BE2C (cell line): ENCODE results near the gene RNF149.
"Not testable (repeated sequence)": the region's sequence is repeated elsewhere in the genome, so short reads cannot be mapped to it uniquely, and the experiment has no call there.

Source experiments
- DNase-seq: peaks from one replicate; pipeline ENCODE4 v3.0.0-alpha.2; 2020
- H3K27me3 ChIP-seq: fragments of 250-450 bp; sonication (Bioruptor Pico); 2 replicates; pipeline ENCODE4 v1.5.1; 2020; ENCODE audit warnings: mild to moderate bottlenecking
- H3K36me3 ChIP-seq: fragments of 250-450 bp; sonication (Bioruptor Pico); 2 replicates; pipeline ENCODE4 v1.5.1; 2020; ENCODE audit warnings: mild to moderate bottlenecking
- H3K4me1 ChIP-seq: fragments of 250-450 bp; sonication (Bioruptor Pico); 2 replicates; pipeline ENCODE4 v1.5.1; 2020
- H3K4me3 ChIP-seq: 2 replicates; pipeline ENCODE4 v1.5.1; 2011; ENCODE audit warnings: low read depth, low read length
- H3K9me3 ChIP-seq: fragments of 250-450 bp; sonication (Bioruptor Pico); 2 replicates; pipeline ENCODE4 v1.5.1; 2020
- TF ChIP-seq, protein P1 (sequence below): IDR thresholded peaks from 2 replicates; pipeline ENCODE4 v1.5.1; 2012; ENCODE audit warnings: mild to moderate bottlenecking, low read depth, low read length

Gene RNF149

DNA sequence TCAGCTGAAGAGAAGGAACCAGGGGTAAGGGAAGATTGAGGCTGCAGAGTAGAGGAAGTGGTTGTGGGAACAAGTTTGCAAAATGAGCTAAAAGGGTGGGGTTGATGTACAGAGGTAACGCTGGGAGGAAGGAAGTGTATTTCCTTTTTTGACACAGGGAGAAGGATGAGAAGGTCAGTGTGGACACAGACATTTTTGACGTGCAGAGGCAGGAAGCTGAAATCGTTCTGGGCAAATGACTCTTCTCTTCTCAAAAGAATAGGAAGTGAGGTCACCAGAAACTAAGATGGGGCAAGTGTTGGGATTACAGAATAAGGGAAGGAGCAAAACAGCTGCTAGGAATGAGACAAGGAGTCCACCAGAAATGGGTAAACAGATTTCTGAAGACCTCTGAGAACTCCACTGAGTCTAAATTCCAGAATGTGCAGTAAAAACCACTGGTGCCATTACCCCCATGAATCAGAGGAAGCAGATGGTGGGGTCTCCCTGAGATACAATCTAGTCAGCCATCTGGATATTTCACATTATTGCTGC, 20.0 kb upstream of the RNF149 start:
- DNase-seq: no peak
- Histone ChIP-seq H3K27me3 (no peaks in the 10 kb centered on the region), H3K36me3 (no peaks in the 10 kb centered on the region), H3K4me3 (no peak overlapping the region), H3K9me3 (no peaks in the 10 kb centered on the region), H3K4me1 (no peaks in the 10 kb centered on the region)
- TF ChIP-seq, protein P1, sequence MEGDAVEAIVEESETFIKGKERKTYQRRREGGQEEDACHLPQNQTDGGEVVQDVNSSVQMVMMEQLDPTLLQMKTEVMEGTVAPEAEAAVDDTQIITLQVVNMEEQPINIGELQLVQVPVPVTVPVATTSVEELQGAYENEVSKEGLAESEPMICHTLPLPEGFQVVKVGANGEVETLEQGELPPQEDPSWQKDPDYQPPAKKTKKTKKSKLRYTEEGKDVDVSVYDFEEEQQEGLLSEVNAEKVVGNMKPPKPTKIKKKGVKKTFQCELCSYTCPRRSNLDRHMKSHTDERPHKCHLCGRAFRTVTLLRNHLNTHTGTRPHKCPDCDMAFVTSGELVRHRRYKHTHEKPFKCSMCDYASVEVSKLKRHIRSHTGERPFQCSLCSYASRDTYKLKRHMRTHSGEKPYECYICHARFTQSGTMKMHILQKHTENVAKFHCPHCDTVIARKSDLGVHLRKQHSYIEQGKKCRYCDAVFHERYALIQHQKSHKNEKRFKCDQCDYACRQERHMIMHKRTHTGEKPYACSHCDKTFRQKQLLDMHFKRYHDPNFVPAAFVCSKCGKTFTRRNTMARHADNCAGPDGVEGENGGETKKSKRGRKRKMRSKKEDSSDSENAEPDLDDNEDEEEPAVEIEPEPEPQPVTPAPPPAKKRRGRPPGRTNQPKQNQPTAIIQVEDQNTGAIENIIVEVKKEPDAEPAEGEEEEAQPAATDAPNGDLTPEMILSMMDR: no peak

DNA sequence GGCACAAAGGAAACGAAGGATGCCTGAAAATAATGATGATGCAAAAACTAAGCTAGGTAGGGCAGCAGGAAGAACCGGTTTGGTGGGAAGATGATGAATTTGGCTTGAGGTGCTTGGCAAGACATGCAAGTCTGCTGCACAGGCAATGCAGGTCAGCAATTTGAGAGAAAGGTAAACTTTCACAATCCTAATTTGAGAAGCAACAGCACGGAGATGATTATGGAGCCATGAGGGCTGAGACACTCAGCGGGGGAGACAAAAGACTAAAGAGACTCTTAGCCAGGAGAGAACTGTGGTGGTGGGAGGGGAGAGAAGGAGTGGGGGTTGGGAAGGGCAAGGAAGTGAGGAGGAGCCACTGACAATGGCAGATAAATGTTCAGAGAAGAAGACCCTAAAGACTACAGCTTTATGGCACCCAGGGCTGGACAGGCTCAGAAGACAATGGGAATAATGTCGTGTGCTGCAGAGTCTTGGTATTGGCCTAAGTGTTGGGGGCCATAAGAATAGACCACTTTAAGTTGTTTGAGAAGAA, 19.4 kb upstream of the RNF149 start:
- TF ChIP-seq, protein P1: no peak
- Histone ChIP-seq H3K36me3 (no peaks in the 10 kb centered on the region), H3K27me3 (no peaks in the 10 kb centered on the region), H3K9me3 (no peaks in the 10 kb centered on the region), H3K4me3 (no peak overlapping the region), H3K4me1 (no peaks in the 10 kb centered on the region)
- no peak for DNase-seq

DNA sequence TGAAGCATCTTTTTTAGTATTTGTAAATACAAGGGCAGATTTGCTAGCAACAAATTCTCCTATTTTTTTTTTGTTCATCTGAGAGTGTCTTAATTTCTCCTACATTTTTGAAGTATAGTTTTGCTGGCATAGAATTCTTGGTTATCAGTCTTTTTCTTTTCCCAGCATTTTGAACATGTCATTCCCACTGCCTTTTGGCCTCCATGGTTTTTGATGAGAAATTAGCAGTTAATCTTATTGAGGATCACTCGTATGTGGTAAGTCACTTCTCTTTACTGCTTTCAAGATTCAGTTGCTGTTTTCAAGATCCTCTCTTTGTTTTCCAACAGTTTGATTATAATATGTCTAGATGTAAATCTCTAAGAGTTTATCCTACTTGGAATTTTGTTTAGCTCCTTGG, 16.9 kb upstream of the RNF149 start:
- no peak for DNase-seq
- no peaks in the 10 kb centered on the region for H3K36me3 ChIP-seq
- no peaks in the 10 kb centered on the region for H3K9me3 ChIP-seq
- H3K4me3 ChIP-seq: no peak overlapping the region
- no peaks in the 10 kb centered on the region for H3K27me3 ChIP-seq
- no peaks in the 10 kb centered on the region for H3K4me1 ChIP-seq
- TF ChIP-seq, protein P1: no peak

DNA sequence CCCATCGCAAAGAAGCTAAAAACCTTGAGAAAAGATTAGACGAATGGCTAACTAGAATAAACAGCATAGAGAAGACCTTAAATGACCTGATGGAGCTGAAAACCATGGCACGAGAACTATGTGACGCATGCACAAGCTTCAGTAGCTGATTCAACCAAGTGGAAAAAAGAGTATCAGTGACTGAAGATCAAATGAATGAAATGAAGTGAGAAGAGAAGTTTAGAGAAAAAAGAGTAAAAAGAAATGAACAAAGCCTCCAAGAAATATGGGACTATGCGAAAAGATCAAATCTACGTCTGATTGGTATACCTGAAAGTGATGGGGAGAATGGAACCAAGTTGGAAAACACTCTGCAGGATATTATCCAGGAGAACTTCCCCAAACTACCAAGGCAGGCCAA, 8.1 kb upstream of the RNF149 start:
- not testable (repeated sequence) for H3K4me1 ChIP-seq, H3K27me3 ChIP-seq, DNase-seq, H3K36me3 ChIP-seq, H3K9me3 ChIP-seq, H3K4me3 ChIP-seq

DNA sequence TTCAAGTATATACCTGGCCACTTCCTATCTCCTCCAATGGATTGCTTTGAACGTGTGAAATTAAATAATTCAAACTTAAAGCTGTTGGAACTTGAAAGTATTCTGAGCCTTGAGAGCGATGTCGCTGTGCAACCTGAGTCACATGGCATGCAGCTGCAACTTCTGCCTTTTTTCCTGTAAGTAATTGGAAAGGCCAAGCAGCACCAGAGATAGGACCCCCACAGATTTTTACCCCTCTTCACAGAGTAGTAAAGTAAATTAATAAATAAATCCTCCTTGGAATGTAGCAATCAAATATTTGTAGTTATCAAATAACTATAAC, 3.2 kb upstream of the RNF149 start:
- Histone ChIP-seq H3K9me3 (no peaks in the 10 kb centered on the region), H3K27me3 (no peaks in the 10 kb centered on the region), H3K4me1 (no peaks in the 10 kb centered on the region), H3K4me3 (no peak overlapping the region), H3K36me3 (no peaks in the 10 kb centered on the region)
- TF ChIP-seq, protein P1: no peak
- DNase-seq: no peak

DNA sequence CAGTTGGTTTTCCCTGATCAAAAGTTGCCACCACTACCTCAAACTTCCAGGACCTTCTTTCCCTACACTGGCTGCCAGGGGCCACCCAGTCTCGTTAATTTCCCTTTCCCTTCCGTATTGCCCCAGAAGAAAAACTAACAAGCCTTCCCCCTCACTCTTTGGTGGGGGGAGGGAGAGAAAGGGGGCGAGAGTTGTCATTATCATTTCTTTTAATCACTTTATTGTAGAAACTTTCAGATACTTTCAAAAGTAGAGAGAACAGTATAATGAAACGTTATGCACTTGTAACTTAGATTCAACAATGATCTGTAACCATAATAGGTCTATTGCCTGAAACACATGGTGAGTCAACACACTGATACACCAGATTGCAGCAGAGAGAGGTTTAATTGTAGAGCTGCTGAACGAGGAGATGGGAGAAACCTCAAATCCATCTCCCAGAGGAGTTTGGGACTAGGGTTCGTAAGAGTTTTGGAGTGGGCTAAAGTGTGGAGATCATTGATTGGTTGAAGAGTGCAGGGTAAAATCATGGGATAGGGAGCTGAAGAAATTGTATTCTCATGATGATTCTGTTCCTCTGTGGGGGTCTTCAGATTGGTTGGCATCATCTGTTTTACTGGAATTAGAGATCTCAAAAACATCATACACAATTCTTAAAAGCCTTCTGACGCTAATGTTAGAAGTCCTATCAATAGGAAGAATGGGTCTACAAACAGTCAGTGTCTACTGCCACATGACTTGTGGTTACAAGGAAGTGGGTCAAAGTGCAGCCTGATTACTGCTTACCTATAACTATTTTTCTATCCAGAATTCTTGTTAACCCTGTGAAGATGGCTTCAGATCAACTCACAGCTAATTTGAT, 2.6 kb upstream of the RNF149 start:
- Histone ChIP-seq H3K4me3 (no peak overlapping the region), H3K27me3 (no peaks in the 10 kb centered on the region), H3K9me3 (no peaks in the 10 kb centered on the region), H3K36me3 (no peaks in the 10 kb centered on the region), H3K4me1 (no peaks in the 10 kb centered on the region; the same call in 1 of the 2 replicates)
- DNase-seq: no peak
- TF ChIP-seq, protein P1: no peak
